Measurements from ENCODE around the gene NFAT5.

DNA sequence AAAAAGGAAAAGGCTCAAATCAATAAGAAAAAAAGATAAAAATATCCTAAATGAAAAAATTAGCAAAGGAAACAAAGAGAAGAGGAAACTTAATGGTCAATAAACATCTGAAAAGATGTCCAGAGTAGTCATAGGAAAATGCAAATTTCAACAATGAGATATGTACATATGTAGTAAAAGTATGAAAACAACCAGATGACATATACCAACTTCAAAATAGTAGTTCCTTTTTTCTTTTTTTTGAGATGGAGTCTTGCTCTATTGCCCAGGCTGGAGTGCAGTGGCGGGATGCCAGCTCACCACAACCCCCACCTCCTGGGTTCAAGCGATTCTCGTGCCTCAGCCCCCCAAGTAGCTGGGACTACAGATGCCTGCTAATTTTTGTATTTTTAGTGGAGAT, 21.7 kb upstream of the NFAT5 start:
- TF ChIP-seq, protein P1, sequence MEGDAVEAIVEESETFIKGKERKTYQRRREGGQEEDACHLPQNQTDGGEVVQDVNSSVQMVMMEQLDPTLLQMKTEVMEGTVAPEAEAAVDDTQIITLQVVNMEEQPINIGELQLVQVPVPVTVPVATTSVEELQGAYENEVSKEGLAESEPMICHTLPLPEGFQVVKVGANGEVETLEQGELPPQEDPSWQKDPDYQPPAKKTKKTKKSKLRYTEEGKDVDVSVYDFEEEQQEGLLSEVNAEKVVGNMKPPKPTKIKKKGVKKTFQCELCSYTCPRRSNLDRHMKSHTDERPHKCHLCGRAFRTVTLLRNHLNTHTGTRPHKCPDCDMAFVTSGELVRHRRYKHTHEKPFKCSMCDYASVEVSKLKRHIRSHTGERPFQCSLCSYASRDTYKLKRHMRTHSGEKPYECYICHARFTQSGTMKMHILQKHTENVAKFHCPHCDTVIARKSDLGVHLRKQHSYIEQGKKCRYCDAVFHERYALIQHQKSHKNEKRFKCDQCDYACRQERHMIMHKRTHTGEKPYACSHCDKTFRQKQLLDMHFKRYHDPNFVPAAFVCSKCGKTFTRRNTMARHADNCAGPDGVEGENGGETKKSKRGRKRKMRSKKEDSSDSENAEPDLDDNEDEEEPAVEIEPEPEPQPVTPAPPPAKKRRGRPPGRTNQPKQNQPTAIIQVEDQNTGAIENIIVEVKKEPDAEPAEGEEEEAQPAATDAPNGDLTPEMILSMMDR (IDR thresholded peaks at IDR 0.05), result no peak
- TF ChIP-seq EP300 (IDR thresholded peaks at IDR 0.05) (no peak), POLR2AphosphoS5 (IDR thresholded peaks at IDR 0.05) (no peak), POLR2A (IDR thresholded peaks at IDR 0.05) (no peak)
